Testis (tissue), 2 donors: ENCODE results near the gene FA2H.

Experiments
- POLR2A ChIP-seq: fragments of 450-650 bp; IDR thresholded peaks from one replicate; pipeline ENCODE4 v1.6.1; 2017; ENCODE audit warnings: antibody characterized with exemption, mild to moderate bottlenecking, moderate library complexity
- TF ChIP-seq, protein P1 (sequence below), 3 experiments: fragments of 450-650 bp in 2 of 3; fragments of 200-600 bp in 1 of 3; sonication (generic) in 1 of 3; IDR thresholded peaks; one replicate each; pipeline ENCODE4 v1.5.1; 2016 to 2019; ENCODE audit warnings: antibody characterized with exemption in 3 of 3, mild to moderate bottlenecking in 2 of 3, moderate library complexity in 1 of 3

DNA sequence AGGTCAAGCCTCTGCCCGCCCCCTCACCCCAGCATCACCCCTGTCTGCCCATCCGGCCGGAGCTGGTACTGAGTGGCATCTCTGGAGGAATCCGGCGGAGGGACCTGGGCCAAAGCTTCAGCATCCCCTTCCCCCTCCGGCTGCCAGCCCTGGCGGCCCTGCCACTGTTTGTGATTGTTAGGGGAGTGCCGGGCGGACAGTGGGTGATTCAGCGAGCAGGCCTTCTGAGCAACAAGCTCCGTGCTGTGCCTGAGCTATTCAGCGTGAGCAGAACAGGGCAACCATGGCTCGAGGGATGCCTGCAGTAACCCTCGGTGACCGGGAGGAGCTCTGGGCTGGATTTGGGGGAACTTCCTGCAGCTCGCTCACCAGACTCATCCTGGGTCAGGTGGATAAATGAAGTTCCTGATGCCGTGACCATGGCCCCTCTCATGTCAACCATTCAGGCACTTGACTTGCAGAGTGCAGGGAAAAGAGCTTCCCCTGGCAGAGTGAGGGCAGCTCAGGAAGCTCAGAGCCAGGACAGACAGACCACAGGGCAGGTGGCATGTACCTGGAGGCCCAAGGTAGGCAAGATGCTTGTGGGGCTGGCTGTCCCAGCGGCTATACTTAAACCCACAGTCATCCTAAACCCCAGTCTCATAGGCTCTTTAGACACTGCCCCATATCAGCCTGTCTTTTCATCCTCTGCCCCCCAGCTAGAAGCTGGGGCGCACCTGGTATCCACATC lies 49.6 kb downstream of the FA2H start:
- TF ChIP-seq, protein P1, sequence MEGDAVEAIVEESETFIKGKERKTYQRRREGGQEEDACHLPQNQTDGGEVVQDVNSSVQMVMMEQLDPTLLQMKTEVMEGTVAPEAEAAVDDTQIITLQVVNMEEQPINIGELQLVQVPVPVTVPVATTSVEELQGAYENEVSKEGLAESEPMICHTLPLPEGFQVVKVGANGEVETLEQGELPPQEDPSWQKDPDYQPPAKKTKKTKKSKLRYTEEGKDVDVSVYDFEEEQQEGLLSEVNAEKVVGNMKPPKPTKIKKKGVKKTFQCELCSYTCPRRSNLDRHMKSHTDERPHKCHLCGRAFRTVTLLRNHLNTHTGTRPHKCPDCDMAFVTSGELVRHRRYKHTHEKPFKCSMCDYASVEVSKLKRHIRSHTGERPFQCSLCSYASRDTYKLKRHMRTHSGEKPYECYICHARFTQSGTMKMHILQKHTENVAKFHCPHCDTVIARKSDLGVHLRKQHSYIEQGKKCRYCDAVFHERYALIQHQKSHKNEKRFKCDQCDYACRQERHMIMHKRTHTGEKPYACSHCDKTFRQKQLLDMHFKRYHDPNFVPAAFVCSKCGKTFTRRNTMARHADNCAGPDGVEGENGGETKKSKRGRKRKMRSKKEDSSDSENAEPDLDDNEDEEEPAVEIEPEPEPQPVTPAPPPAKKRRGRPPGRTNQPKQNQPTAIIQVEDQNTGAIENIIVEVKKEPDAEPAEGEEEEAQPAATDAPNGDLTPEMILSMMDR (IDR thresholded peaks at IDR 0.05) = no peak
- no peak for TF ChIP-seq POLR2A
